Muscle layer of colon (tissue), 2 donors: ENCODE data around the gene DNAI4.
"Not testable (repeated sequence)": the region's sequence is repeated elsewhere in the genome, so short reads cannot be mapped to it uniquely, and the experiment has no call there.

ENCODE experiments used
- H3K27ac ChIP-seq: one replicate; pipeline ENCODE4 v1.7.0; 2013; ENCODE audit warnings: low read depth, mild to moderate bottlenecking, low read length, moderate library complexity
- H3K27me3 ChIP-seq, 2 donors: one replicate each; pipeline ENCODE4 v1.7.0; 2013; ENCODE audit warnings: low read length in 2 of 2, mild to moderate bottlenecking in 2 of 2; ENCODE audit not compliant: insufficient read depth in 2 of 2, control insufficient read depth in 1 of 2
- H3K36me3 ChIP-seq: one replicate; pipeline ENCODE4 v1.7.0; 2013; ENCODE audit warnings: mild to moderate bottlenecking, low read length; ENCODE audit not compliant: insufficient read depth
- H3K4me1 ChIP-seq: one replicate; pipeline ENCODE4 v1.7.0; 2013; ENCODE audit warnings: mild to moderate bottlenecking, low read length; ENCODE audit not compliant: insufficient read depth
- H3K4me3 ChIP-seq, 2 donors: one replicate each; pipeline ENCODE4 v1.7.0; 2013; ENCODE audit warnings: low read length in 2 of 2, low read depth in 1 of 2, mild to moderate bottlenecking in 1 of 2, moderate library complexity in 1 of 2
- H3K9ac ChIP-seq: one replicate; pipeline ENCODE4 v1.7.0; 2013; ENCODE audit warnings: low read length
- H3K9me3 ChIP-seq: one replicate; pipeline ENCODE4 v1.7.0; 2013; ENCODE audit warnings: mild to moderate bottlenecking, low read length
- donor health status: abdominal sarcoma.
- donor health status: Adenocarcinoma of cecum.

Gene DNAI4

GRCh38 chr1:66809736-66810326, 114.8 kb downstream of the DNAI4 start:
- Histone ChIP-seq H3K9me3 (no peaks in the 10 kb centered on the region), H3K4me3 (no peak overlapping the region), H3K27me3 (no peaks in the 10 kb centered on the region), H3K9ac (no peak overlapping the region), H3K27ac (no peak overlapping the region), H3K36me3 (no peaks in the 10 kb centered on the region), H3K4me1 (no peaks in the 10 kb centered on the region)

- H3K9me3 ChIP-seq: no peaks in the 10 kb centered on the region
- H3K4me1 ChIP-seq: no peaks in the 10 kb centered on the region
- H3K4me3 ChIP-seq: no peak overlapping the region
- no peak overlapping the region for H3K27ac ChIP-seq
- H3K27me3 ChIP-seq: no peaks in the 10 kb centered on the region
- no peak overlapping the region for H3K9ac ChIP-seq
- H3K36me3 ChIP-seq: no peaks in the 10 kb centered on the region
Measured at GRCh38 chr1:66809245-66809644, 115.4 kb downstream of the DNAI4 start.

- not testable (repeated sequence) for H3K4me1 ChIP-seq, H3K27ac ChIP-seq, H3K9ac ChIP-seq, H3K4me3 ChIP-seq, H3K36me3 ChIP-seq, H3K27me3 ChIP-seq, H3K9me3 ChIP-seq
Measured at GRCh38 chr1:66795839-66796238, 128.8 kb downstream of the DNAI4 start.

GRCh38 chr1:66791621-66792610, 132.7 kb downstream of the DNAI4 start:
- Histone ChIP-seq H3K9ac (no peak overlapping the region), H3K36me3 (no peaks in the 10 kb centered on the region), H3K27me3 (no peaks in the 10 kb centered on the region), H3K9me3 (no peaks in the 10 kb centered on the region), H3K4me1 (no peaks in the 10 kb centered on the region), H3K4me3 (no peak overlapping the region), H3K27ac (no peak overlapping the region)

GRCh38 chr1:66788231-66788939, 136.3 kb downstream of the DNAI4 start:
- Histone ChIP-seq H3K9ac (no peak overlapping the region), H3K9me3 (no peaks in the 10 kb centered on the region), H3K4me3 (no peak overlapping the region), H3K27ac (no peak overlapping the region), H3K27me3 (no peaks in the 10 kb centered on the region), H3K36me3 (no peaks in the 10 kb centered on the region), H3K4me1 (no peaks in the 10 kb centered on the region)

- Histone ChIP-seq H3K4me1 (no peaks in the 10 kb centered on the region), H3K27ac (no peak overlapping the region), H3K36me3 (no peaks in the 10 kb centered on the region)
Measured at GRCh38 chr1:66787641-66788040, 137.0 kb downstream of the DNAI4 start.

GRCh38 chr1:66785800-66786199, 138.9 kb downstream of the DNAI4 start:
- not testable (repeated sequence) for H3K27me3 ChIP-seq, H3K27ac ChIP-seq, H3K4me3 ChIP-seq, H3K9ac ChIP-seq, H3K9me3 ChIP-seq, H3K4me1 ChIP-seq, H3K36me3 ChIP-seq

More at GRCh38 chr1:66787641-66788040, 137.0 kb downstream of the DNAI4 start:
- Histone ChIP-seq H3K4me3 (no peak overlapping the region), H3K9me3 (no peaks in the 10 kb centered on the region), H3K9ac (no peak overlapping the region), H3K27me3 (no peaks in the 10 kb centered on the region)

GRCh38 chr1:66779475-66780078, 145.1 kb downstream of the DNAI4 start:
- no peaks in the 10 kb centered on the region for H3K4me1 ChIP-seq
- H3K27me3 ChIP-seq: no peaks in the 10 kb centered on the region
- H3K4me3 ChIP-seq: no peak overlapping the region
- H3K9me3 ChIP-seq: no peaks in the 10 kb centered on the region
- no peaks in the 10 kb centered on the region for H3K36me3 ChIP-seq
- no peak overlapping the region for H3K9ac ChIP-seq
- no peak overlapping the region for H3K27ac ChIP-seq

- no peaks in the 10 kb centered on the region for H3K27me3 ChIP-seq
- H3K27ac ChIP-seq: no peak overlapping the region
- H3K36me3 ChIP-seq: no peaks in the 10 kb centered on the region
- no peaks in the 10 kb centered on the region for H3K4me1 ChIP-seq
- no peaks in the 10 kb centered on the region for H3K9me3 ChIP-seq
- no peak overlapping the region for H3K9ac ChIP-seq
- H3K4me3 ChIP-seq: no peak overlapping the region
Measured at GRCh38 chr1:66778969-66779368, 145.7 kb downstream of the DNAI4 start.

GRCh38 chr1:66778266-66778665, 146.4 kb downstream of the DNAI4 start:
- H3K27me3 ChIP-seq: no peaks in the 10 kb centered on the region
- no peak overlapping the region for H3K9ac ChIP-seq
- no peaks in the 10 kb centered on the region for H3K36me3 ChIP-seq
- H3K9me3 ChIP-seq: no peaks in the 10 kb centered on the region
- H3K27ac ChIP-seq: no peak overlapping the region
- H3K4me1 ChIP-seq: no peaks in the 10 kb centered on the region
- no peak overlapping the region for H3K4me3 ChIP-seq

- H3K27me3 ChIP-seq: no peaks in the 10 kb centered on the region
- no peak overlapping the region for H3K4me3 ChIP-seq
- no peaks in the 10 kb centered on the region for H3K4me1 ChIP-seq
- H3K9ac ChIP-seq: no peak overlapping the region
- no peaks in the 10 kb centered on the region for H3K9me3 ChIP-seq
- no peak overlapping the region for H3K27ac ChIP-seq
- H3K36me3 ChIP-seq: no peaks in the 10 kb centered on the region
Measured at GRCh38 chr1:66777831-66778230, 146.8 kb downstream of the DNAI4 start.
